Measurements from ENCODE around the gene TAX1BP3. TPM values are rescaled to one million over a fixed set of nuclear protein-coding genes. Genes with fewer than 3 reads are reported as not detected.

Gene TAX1BP3
- total and polyA plus RNA-seq, 2 of the 13 experiments (the other 11 are each of a cell fraction or from before 2014, with no cell fraction given), result 16.7 to 45.1 TPM

DNA sequence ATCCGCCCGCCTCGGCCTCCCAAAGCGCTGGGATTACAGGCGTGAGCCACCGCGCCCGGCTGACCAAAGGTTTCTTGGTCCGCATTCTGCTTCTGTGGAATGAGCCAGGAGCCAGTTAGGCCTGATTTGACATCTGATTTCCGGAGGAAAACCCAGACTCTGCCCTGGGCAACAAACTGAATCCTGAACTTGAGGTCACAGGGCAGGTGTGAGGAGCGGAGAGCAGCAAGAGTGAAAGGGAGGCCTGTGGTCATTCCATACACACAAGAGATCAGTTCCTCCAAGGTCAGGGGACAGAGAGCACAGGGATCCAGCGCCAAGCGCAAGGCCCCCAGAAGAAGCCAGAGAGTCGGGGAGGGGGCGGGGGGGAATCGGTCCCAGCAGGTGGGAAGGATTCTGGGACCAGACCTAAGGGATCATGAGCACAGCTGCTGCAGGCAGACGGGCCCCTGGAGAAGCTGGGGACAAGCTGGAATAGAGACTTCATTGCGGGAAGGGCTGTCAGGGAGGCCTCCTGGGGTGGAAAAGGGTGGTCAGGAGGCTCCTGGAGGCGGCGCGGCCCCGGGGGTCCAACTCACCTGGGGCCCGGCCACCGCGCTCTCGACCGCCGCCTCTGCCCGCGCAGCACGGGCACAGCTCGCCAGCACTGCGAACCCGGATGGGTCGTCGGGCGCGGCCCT, 32.8 kb downstream of the TAX1BP3 start (continued):
- TF ChIP-seq, protein P1, sequence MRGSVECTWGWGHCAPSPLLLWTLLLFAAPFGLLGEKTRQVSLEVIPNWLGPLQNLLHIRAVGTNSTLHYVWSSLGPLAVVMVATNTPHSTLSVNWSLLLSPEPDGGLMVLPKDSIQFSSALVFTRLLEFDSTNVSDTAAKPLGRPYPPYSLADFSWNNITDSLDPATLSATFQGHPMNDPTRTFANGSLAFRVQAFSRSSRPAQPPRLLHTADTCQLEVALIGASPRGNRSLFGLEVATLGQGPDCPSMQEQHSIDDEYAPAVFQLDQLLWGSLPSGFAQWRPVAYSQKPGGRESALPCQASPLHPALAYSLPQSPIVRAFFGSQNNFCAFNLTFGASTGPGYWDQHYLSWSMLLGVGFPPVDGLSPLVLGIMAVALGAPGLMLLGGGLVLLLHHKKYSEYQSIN (CRISPR knock-in tag; IDR thresholded peaks at IDR 0.05; ENCODE audit: borderline replicate concordance), result no peak
- TF ChIP-seq, protein P2, sequence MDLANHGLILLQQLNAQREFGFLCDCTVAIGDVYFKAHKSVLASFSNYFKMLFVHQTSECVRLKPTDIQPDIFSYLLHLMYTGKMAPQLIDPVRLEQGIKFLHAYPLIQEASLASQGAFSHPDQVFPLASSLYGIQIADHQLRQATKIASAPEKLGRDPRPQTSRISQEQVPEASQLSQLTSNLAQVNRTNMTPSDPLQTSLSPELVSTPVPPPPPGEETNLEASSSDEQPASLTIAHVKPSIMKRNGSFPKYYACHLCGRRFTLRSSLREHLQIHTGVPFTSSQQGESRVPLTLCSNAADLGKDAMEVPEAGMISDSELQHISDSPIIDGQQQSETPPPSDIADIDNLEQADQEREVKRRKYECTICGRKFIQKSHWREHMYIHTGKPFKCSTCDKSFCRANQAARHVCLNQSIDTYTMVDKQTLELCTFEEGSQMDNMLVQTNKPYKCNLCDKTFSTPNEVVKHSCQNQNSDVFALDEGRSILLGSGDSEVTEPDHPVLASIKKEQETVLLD (CRISPR knock-in tag; IDR thresholded peaks at IDR 0.05; ENCODE audit: low read depth), result 0 out of 2 replicates have a peak, but pooled peaks have one; percentile 26
- TF ChIP-seq ZNF547 (CRISPR knock-in tag; IDR thresholded peaks at IDR 0.05), result 0 out of 2 replicates have a peak, but pooled peaks have one; percentile 38
- TF ChIP-seq, protein P3, sequence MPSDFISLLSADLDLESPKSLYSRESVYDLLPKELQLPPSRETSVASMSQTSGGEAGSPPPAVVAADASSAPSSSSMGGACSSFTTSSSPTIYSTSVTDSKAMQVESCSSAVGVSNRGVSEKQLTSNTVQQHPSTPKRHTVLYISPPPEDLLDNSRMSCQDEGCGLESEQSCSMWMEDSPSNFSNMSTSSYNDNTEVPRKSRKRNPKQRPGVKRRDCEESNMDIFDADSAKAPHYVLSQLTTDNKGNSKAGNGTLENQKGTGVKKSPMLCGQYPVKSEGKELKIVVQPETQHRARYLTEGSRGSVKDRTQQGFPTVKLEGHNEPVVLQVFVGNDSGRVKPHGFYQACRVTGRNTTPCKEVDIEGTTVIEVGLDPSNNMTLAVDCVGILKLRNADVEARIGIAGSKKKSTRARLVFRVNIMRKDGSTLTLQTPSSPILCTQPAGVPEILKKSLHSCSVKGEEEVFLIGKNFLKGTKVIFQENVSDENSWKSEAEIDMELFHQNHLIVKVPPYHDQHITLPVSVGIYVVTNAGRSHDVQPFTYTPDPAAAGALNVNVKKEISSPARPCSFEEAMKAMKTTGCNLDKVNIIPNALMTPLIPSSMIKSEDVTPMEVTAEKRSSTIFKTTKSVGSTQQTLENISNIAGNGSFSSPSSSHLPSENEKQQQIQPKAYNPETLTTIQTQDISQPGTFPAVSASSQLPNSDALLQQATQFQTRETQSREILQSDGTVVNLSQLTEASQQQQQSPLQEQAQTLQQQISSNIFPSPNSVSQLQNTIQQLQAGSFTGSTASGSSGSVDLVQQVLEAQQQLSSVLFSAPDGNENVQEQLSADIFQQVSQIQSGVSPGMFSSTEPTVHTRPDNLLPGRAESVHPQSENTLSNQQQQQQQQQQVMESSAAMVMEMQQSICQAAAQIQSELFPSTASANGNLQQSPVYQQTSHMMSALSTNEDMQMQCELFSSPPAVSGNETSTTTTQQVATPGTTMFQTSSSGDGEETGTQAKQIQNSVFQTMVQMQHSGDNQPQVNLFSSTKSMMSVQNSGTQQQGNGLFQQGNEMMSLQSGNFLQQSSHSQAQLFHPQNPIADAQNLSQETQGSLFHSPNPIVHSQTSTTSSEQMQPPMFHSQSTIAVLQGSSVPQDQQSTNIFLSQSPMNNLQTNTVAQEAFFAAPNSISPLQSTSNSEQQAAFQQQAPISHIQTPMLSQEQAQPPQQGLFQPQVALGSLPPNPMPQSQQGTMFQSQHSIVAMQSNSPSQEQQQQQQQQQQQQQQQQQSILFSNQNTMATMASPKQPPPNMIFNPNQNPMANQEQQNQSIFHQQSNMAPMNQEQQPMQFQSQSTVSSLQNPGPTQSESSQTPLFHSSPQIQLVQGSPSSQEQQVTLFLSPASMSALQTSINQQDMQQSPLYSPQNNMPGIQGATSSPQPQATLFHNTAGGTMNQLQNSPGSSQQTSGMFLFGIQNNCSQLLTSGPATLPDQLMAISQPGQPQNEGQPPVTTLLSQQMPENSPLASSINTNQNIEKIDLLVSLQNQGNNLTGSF (CRISPR knock-in tag; IDR thresholded peaks at IDR 0.05), result no peak
- TF ChIP-seq KDM1A (CRISPR knock-in tag; IDR thresholded peaks at IDR 0.05), result no peak
- TF ChIP-seq MAFK (conservative IDR thresholded peaks at IDR 0.05 in 1 of 2, IDR thresholded peaks at IDR 0.05 in 1 of 2; ENCODE audit: low read length in 2 of 2), result no peak
- TF ChIP-seq HHEX (CRISPR knock-in tag; IDR thresholded peaks at IDR 0.05), result no peak
- TF ChIP-seq ZNF703 (CRISPR knock-in tag; IDR thresholded peaks at IDR 0.05; ENCODE audit: borderline replicate concordance), result no peak
- no peak for TF ChIP-seq TOPORS (CRISPR knock-in tag; IDR thresholded peaks at IDR 0.05)
- 0 out of 2 replicates have a peak, but pooled peaks have one; percentile 2 for TF ChIP-seq KDM2A (CRISPR knock-in tag; IDR thresholded peaks at IDR 0.05; ENCODE audit: borderline replicate concordance, low read depth)
- no peak for TF ChIP-seq ZNF253 (CRISPR knock-in tag; IDR thresholded peaks at IDR 0.05; ENCODE audit: borderline replicate concordance)
- TF ChIP-seq ZNF160 (CRISPR knock-in tag; IDR thresholded peaks at IDR 0.05), result no peak; the same call in 1 of the 2 replicates
- TF ChIP-seq CEBPB (IDR thresholded peaks at IDR 0.05; ENCODE audit: borderline replicate concordance, low read depth, low read length), result no peak
- 0 out of 2 replicates have a peak, but pooled peaks have one; percentile 4 for TF ChIP-seq ZFP82 (CRISPR knock-in tag; IDR thresholded peaks at IDR 0.05; ENCODE audit: borderline replicate concordance)
- TF ChIP-seq NRL (CRISPR knock-in tag; IDR thresholded peaks at IDR 0.05; ENCODE audit: borderline replicate concordance), result peak; percentile 84
- 0 out of 2 replicates have a peak, but pooled peaks have one; percentile 82 for TF ChIP-seq ZNF569 (CRISPR knock-in tag; IDR thresholded peaks at IDR 0.05; ENCODE audit: borderline replicate concordance)
- TF ChIP-seq ZNF629 (CRISPR knock-in tag; conservative IDR thresholded peaks at IDR 0.05), result no peak; the same call in 1 of the 2 replicates
